A549 treated with DMSO at 1 μM for 4 hours (cell line): ENCODE measurements around the gene CD300LB. TPM values are rescaled to one million over a fixed set of nuclear protein-coding genes. Genes with fewer than 3 reads are reported as not detected.

ENCODE experiments used
- total RNA-seq: library from RNA; stranded (reverse); fragments of 200-300 nt; extraction: Qiagen RNA extraction; gene quantifications from 5 replicates; pipeline ENCODE4 v1.2.3, GENCODE V29; 2022; ENCODE audit warnings: low read depth

The CD300LB gene
- total RNA-seq = 0.07 to 0.12 TPM in 2 of 5 replicates, not detected in the others

DNA sequence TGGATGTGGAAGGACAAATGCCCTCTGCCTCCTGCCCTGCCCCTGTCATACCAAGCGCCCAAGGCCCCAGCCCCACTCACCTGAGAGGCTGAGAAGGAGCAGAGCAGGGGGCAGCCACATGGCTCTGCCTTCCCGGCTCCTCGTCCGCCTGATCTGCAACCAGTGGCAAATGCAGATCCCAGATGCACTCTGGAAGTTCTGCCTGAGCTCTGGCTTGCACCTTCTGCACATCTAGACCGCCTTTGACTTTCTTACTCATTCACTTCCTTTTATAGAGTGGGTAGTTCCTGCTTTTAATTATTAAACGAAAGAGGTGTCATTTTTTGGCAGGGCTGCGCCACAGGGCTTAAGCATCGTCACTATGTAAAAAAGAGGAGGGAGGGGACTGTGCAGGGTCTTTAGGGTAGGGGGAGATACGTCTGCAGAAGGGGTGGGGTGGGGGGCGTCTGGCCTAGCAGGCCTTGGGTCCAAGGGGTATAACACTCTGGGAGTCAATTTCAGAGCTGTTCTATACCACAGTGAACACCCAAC is at the start of gene CD300LB:
TSS of gene CD300LB (minus strand) at position 245 of the 531 bp plus-strand sequence. CDS start at position 120, 125 bp downstream.

DNA sequence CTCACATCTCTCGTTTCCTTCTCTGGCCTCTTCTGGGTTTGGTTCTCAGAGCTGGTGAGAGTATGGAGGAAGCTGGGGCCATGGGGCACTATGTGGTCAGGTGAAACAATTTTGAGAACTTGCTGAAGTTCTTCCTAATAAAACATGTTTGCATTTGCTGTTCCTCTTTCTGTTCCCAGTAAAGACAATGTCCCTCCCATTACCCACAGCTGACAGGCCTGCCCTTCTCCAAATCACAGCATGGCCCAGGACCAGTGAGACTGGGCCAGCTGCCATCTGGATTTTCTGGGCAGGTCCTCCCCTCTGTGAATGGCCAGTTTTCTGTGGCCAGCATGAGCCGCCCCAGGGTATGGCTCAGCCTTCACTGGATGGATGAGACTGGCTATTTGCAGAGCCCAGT is 36.1 kb upstream of the CD300LB start, which contains the start of gene CD300H:
TSS of gene CD300H (minus strand) at position 113 of the 400 bp plus-strand sequence.

DNA sequence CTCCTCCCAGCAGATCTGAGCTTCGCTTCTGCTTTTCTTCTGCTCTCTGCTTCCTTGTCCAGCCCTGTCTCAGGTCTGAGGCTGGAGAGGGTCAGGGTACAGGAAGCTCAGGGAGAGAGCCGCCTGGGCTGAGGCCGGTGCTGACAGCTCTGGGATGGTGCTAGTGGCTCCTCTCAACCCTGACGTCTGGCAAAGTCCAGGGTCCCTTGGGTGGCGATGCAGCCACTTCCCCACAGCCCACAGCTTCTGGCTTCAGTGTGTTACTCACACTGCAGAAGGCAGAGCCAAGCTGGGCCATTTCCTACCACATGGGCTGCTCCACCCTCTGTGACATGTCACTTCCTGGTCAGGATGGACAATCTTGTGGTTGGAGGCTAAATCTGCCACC is 14.6 kb upstream of the CD300LB start, which contains the start of gene CD300C:
TSS of gene CD300C (minus strand) at position 273 of the 388 bp plus-strand sequence. CDS start 333 bp downstream, outside the sequence.

Other genes with a start within 250 kb of the CD300LB start
- not detected in 5 replicates for gene KIF19, start 205.2 kb downstream of the CD300LB start, total RNA-seq
- 0.08 TPM in 1 of 5 replicates, not detected in the others for gene BTBD17, start 169.6 kb downstream of the CD300LB start, total RNA-seq
- not detected in 5 replicates for gene GPR142, start 164.0 kb downstream of the CD300LB start, total RNA-seq
- gene GPRC5C, start 99.4 kb downstream of the CD300LB start, total RNA-seq = 61.8 to 88.6 TPM (median 75.6 TPM) in 5 replicates
- gene CD300A, start 64.8 kb downstream of the CD300LB start, total RNA-seq = 0.06 to 1.1 TPM (median 0.08 TPM) in 4 of 5 replicates, not detected in the other
- gene CD300C, start 14.6 kb upstream of the CD300LB start, total RNA-seq = 0.15 to 0.26 TPM (median 0.23 TPM) in 5 replicates
- 0.53 to 0.88 TPM (median 0.55 TPM) in 3 of 5 replicates, not detected in the others for gene CD300H, start 36.0 kb upstream of the CD300LB start, total RNA-seq
- gene CD300LD, start 60.8 kb upstream of the CD300LB start, total RNA-seq = not detected in 5 replicates
- gene CD300E, start 92.3 kb upstream of the CD300LB start, total RNA-seq = not detected in 5 replicates
- not detected in 5 replicates for gene CD300LF, start 181.4 kb upstream of the CD300LB start, total RNA-seq
- 0.99 to 1.6 TPM (median 1.3 TPM) in 5 replicates for gene RAB37, start 205.8 kb upstream of the CD300LB start, total RNA-seq
- 35.8 to 49.4 TPM (median 45.3 TPM) in 5 replicates for gene NHERF1, start 217.2 kb upstream of the CD300LB start, total RNA-seq
- 52.1 to 64.3 TPM (median 56.3 TPM) in 5 replicates for gene NAT9, start 244.9 kb upstream of the CD300LB start, total RNA-seq